Gastrocnemius medialis (tissue), 4 donors: ENCODE data around the gene ITPR3. TPM values are rescaled to one million over a fixed set of nuclear protein-coding genes. Genes with fewer than 3 reads are reported as not detected.

Experiments used
- ATAC-seq, 2 donors: fragments of 150-250 bp; one replicate each; pipeline ENCODE4 v1.9.1; 2016
- DNase-seq, 2 donors: peaks; one replicate each; pipeline ENCODE4 v3.0.0-alpha.2; 2019
- H3K27ac ChIP-seq, 4 donors: fragments of 200-600 bp; sonication (generic); 1 replicate in 1 of 4; 2 replicates in 3 of 4; pipeline ENCODE4 v1.5.1; 2016 to 2018; ENCODE audit warnings: mild to moderate bottlenecking in 2 of 4, moderate library complexity in 1 of 4
- H3K27me3 ChIP-seq, 3 donors: fragments of 200-600 bp; sonication (generic) in 2 of 3; 1 replicate in 1 of 3; 2 replicates in 2 of 3; pipeline versions ENCODE4 v1.5.1 to v1.6.0; 2016 to 2019; ENCODE audit warnings: mild to moderate bottlenecking in 1 of 3, moderate library complexity in 1 of 3
- H3K36me3 ChIP-seq, 2 donors: fragments of 200-600 bp; sonication (generic) in 1 of 2; one replicate each; pipeline ENCODE4 v1.5.1; 2017 to 2018
- H3K4me1 ChIP-seq, 2 donors: fragments of 200-600 bp; sonication (generic) in 1 of 2; one replicate each; pipeline ENCODE4 v1.5.1; 2016 to 2017; ENCODE audit warnings: mild to moderate bottlenecking in 2 of 2
- H3K4me3 ChIP-seq, 4 donors: fragments of 200-600 bp; sonication (generic) in 3 of 4; 1 replicate in 1 of 4; 2 replicates in 3 of 4; pipeline ENCODE4 v1.5.1; 2016 to 2019; ENCODE audit warnings: mild to moderate bottlenecking in 2 of 4
- H3K9me3 ChIP-seq, 3 donors: fragments of 200-600 bp; sonication (generic) in 2 of 3; 1 replicate in 1 of 3; 2 replicates in 2 of 3; pipeline ENCODE4 v1.5.1; 2016 to 2019
- POLR2A ChIP-seq, 2 donors: fragments of 450-650 bp; IDR thresholded peaks; one replicate each; pipeline ENCODE4 v1.6.1; 2017; ENCODE audit warnings: antibody characterized with exemption in 2 of 2, mild to moderate bottlenecking in 2 of 2, moderate library complexity in 2 of 2
- in situ Hi-C, 4 donors: fragments of 200-750 bp; cut with MboI; loops; one replicate each; pipeline versions ENCODE4 v1.15.0 to v1.8.0; 2017; ENCODE audit warnings: low sequenced_read_pairs in 4 of 4
- intact Hi-C: fragments of 100-400 bp; cut with DNase I; formaldehyde crosslinking; loops from one replicate; pipeline ENCODE4 v1.15.1; 2023; ENCODE audit warnings: low total_unique reads
- microRNA counts, 2 donors: library from miRNA; unstranded; fragments of <30 nt; microRNA quantifications; one replicate each; lab custom pipeline; 2016
- microRNA-seq, 2 donors: library from miRNA; unstranded; fragments of <30 nt; microRNA quantifications; one replicate each; pipeline ENCODE4, GENCODE V29; 2016; ENCODE audit warnings: borderline replicate concordance in 2 of 2
- total RNA-seq, 4 donors: library from RNA; depleted of rRNA; stranded (reverse); fragments of >200 nt; gene quantifications; one replicate each; pipeline versions ENCODE4 v1.1.0 to v1.2.3, GENCODE V29; 2016
- TF ChIP-seq, protein P1 (sequence below), 5 experiments: fragments of 450-650 bp in 3 of 5; fragments of 200-600 bp in 2 of 5; sonication (generic) in 2 of 5; IDR thresholded peaks in 4 of 5; conservative IDR thresholded peaks in 1 of 5; 1 replicate in 4 of 5; 2 replicates in 1 of 5; pipeline ENCODE4 v1.5.1; 2016 to 2019; ENCODE audit warnings: antibody characterized with exemption in 5 of 5, mild to moderate bottlenecking in 3 of 5, moderate library complexity in 3 of 5

The ITPR3 gene
- total RNA-seq, 4 donors from 2014 or later, result 1.9 to 6.8 (median 4.2) TPM

DNA sequence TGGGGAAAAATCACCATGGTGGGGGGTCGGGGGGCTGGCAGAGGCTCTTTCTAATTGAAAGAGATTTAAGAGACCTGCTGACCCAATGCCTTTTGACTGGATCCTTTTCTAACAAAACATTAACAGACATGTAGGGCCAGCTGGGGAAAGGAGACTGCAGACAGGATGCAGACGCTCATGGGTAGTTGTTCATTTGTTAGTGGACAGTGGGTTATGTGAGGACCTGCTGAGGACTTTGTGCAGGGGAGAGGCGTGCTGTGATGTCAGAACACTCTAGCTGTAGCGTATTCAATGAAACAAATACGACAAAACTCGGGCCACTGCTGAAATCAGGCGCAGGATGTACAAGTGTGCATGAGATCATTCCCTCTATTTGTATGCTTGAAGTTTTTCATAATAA lies 124.4 kb downstream of the ITPR3 start:
- ATAC-seq (no peak), DNase-seq (no peak)
- peaks cover 0 to 21% of the 10 kb centered on the region in 2 donors for H3K36me3 ChIP-seq
- H3K4me3 ChIP-seq, result peak overlapping the region; percentile 66 to 88 (median 79)
- peaks cover 8 to 29% of the 10 kb centered on the region in 2 donors for H3K4me1 ChIP-seq
- TF ChIP-seq, protein P1, sequence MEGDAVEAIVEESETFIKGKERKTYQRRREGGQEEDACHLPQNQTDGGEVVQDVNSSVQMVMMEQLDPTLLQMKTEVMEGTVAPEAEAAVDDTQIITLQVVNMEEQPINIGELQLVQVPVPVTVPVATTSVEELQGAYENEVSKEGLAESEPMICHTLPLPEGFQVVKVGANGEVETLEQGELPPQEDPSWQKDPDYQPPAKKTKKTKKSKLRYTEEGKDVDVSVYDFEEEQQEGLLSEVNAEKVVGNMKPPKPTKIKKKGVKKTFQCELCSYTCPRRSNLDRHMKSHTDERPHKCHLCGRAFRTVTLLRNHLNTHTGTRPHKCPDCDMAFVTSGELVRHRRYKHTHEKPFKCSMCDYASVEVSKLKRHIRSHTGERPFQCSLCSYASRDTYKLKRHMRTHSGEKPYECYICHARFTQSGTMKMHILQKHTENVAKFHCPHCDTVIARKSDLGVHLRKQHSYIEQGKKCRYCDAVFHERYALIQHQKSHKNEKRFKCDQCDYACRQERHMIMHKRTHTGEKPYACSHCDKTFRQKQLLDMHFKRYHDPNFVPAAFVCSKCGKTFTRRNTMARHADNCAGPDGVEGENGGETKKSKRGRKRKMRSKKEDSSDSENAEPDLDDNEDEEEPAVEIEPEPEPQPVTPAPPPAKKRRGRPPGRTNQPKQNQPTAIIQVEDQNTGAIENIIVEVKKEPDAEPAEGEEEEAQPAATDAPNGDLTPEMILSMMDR (IDR thresholded peaks at IDR 0.05 in 4 of 5, conservative IDR thresholded peaks at IDR 0.05 in 1 of 5), result no peak
- TF ChIP-seq POLR2A (IDR thresholded peaks at IDR 0.05), result no peak
- H3K9me3 ChIP-seq, result no peaks in the 10 kb centered on the region
- in situ Hi-C loops (loop anchor here in 1 of 4 donors (25.0 kb wide), 1 partner anchor 542 kb away; no protein-coding TSS in a partner anchor), intact Hi-C loops (loop anchor here (5.0 to 10.0 kb wide), 2 partner anchors 1619 to 1982 kb away; no protein-coding TSS in a partner anchor)
- no peaks in the 10 kb centered on the region for H3K27me3 ChIP-seq
- H3K27ac ChIP-seq, result peak overlapping the region; percentile 98 to 100 (median 100)

MicroRNA genes within 50 kb of the gene (microRNA counts, 767-probe panel; counts per million panel counts)
- 356 to 448 counts per million in 2 donors for microRNA hsa-miR-3934 (lab: Ali Mortazavi, UCI)

Small RNAs within 50 kb of the gene (microRNA-seq; reads per million reads assigned to microRNA genes)
- gene MIR3934, result 0 to 0.85 reads per million in 2 donors

Other genes with a start within 250 kb of the ITPR3 start
- gene KIFC1, start 229.5 kb upstream of the ITPR3 start, total RNA-seq, result 1 to 10 TPM in 1 of 4 donors, under 1 TPM in 1, not detected in 2; 0.64 to 1.4 TPM
- 10 to 100 TPM; 53.5 to 65.8 (median 62.9) TPM for gene PHF1, start 210.3 kb upstream of the ITPR3 start, total RNA-seq
- 100 to 1,000 TPM in 2 of 4 donors, 10 to 100 TPM in 2; 69.9 to 119 (median 93.2) TPM for gene CUTA, start 203.2 kb upstream of the ITPR3 start, total RNA-seq
- gene SYNGAP1, start 201.3 kb upstream of the ITPR3 start, total RNA-seq, result 1 to 10 TPM in 3 of 4 donors, under 1 TPM in 1; 0.71 to 2.3 (median 1.3) TPM
- 1 to 10 TPM in 2 of 4 donors, under 1 TPM in 2; 0.82 to 2.2 (median 1.2) TPM for gene ZBTB9, start 166.7 kb upstream of the ITPR3 start, total RNA-seq
- gene BAK1, start 41.0 kb upstream of the ITPR3 start, total RNA-seq, result 10 to 100 TPM in 1 of 4 donors, 1 to 10 TPM in 3; 5.8 to 11.7 (median 8.2) TPM
- gene UQCC2, start 90.4 kb downstream of the ITPR3 start, total RNA-seq, result 100 to 1,000 TPM in 1 of 4 donors, 10 to 100 TPM in 3; 50.7 to 101 (median 63.5) TPM
- 100 to 1,000 TPM; 287 to 570 (median 348) TPM for gene IP6K3, start 125.6 kb downstream of the ITPR3 start, total RNA-seq
- gene LEMD2, start 167.8 kb downstream of the ITPR3 start, total RNA-seq, result 10 to 100 TPM; 34.1 to 39.1 (median 38.1) TPM
- not detected for gene MLN, start 182.7 kb downstream of the ITPR3 start, total RNA-seq